Measurements from ENCODE around the gene CBFA2T3. TPM values are rescaled to one million over a fixed set of nuclear protein-coding genes. Genes with fewer than 3 reads are reported as not detected.

The CBFA2T3 gene
- total RNA-seq, 1 donor from 2014 or later: 11.5 TPM

GRCh38 chr16:88862968-88863367 lies 114.0 kb downstream of the CBFA2T3 start:
- ATAC-seq (no peak), DNase-seq (no peak)
- intact Hi-C loops (cut with micrococcal nuclease): no loop called here

GRCh38 chr16:88861359-88861758 lies 115.6 kb downstream of the CBFA2T3 start:
- intact Hi-C loops (cut with micrococcal nuclease): no loop called here
- ATAC-seq: no peak

GRCh38 chr16:88859381-88860091 lies 117.5 kb downstream of the CBFA2T3 start:
- DNase-seq: no peak
- no peak for ATAC-seq
- intact Hi-C loops (cut with micrococcal nuclease): no loop called here

More at GRCh38 chr16:88861359-88861758, 115.6 kb downstream of the CBFA2T3 start:
- DNase-seq: no peak

- DNase-seq (peak; percentile 87), ATAC-seq (peak; percentile 75)
- intact Hi-C loops (cut with micrococcal nuclease): no loop called here
Observed at GRCh38 chr16:88857728-88858339, 119.2 kb downstream of the CBFA2T3 start.

- intact Hi-C loops (cut with micrococcal nuclease): no loop called here
- ATAC-seq: peak; percentile 98
- peak; percentile 100 for DNase-seq
Observed at GRCh38 chr16:88856828-88857727, 119.9 kb downstream of the CBFA2T3 start, which contains the start of the genes GALNS and TRAPPC2L. Gene GALNS (minus strand): TSS chr16:88856947. CDS start chr16:88856877, 70 bp downstream. Gene TRAPPC2L (plus strand): TSS chr16:88857127. CDS start chr16:88857151, 24 bp downstream.

GRCh38 chr16:88856122-88856827 lies 120.7 kb downstream of the CBFA2T3 start:
- intact Hi-C loops (cut with micrococcal nuclease): no loop called here
- DNase-seq (peak; percentile 57), ATAC-seq (peak; percentile 53)

GRCh38 chr16:88855736-88856121 lies 121.3 kb downstream of the CBFA2T3 start:
- ATAC-seq (no peak), DNase-seq (no peak)
- intact Hi-C loops (cut with micrococcal nuclease): no loop called here

GRCh38 chr16:88855176-88855575 lies 121.8 kb downstream of the CBFA2T3 start:
- intact Hi-C loops (cut with micrococcal nuclease): no loop called here
- DNase-seq (no peak), ATAC-seq (no peak)

- DNase-seq: no peak
- intact Hi-C loops (cut with micrococcal nuclease): no loop called here
- ATAC-seq: no peak
Observed at GRCh38 chr16:88854306-88855111, 122.5 kb downstream of the CBFA2T3 start.

GRCh38 chr16:88853325-88853941 lies 123.6 kb downstream of the CBFA2T3 start:
- no peak for ATAC-seq
- intact Hi-C loops (cut with micrococcal nuclease): no loop called here
- peak; percentile 47 for DNase-seq

GRCh38 chr16:88851616-88852015 lies 125.4 kb downstream of the CBFA2T3 start:
- intact Hi-C loops (cut with micrococcal nuclease): no loop called here
- no peak for ATAC-seq
- DNase-seq: no peak

- ATAC-seq (no peak), DNase-seq (no peak)
- intact Hi-C loops (cut with micrococcal nuclease): no loop called here
Observed at GRCh38 chr16:88850531-88851199, 126.3 kb downstream of the CBFA2T3 start.

GRCh38 chr16:88848557-88848956 lies 128.4 kb downstream of the CBFA2T3 start:
- intact Hi-C loops (cut with micrococcal nuclease): no loop called here
- no peak for DNase-seq
- ATAC-seq: no peak

GRCh38 chr16:88847654-88848053 lies 129.4 kb downstream of the CBFA2T3 start:
- intact Hi-C loops (cut with micrococcal nuclease): no loop called here
- no peak for ATAC-seq
- no peak for DNase-seq

- intact Hi-C loops (cut with micrococcal nuclease): no loop called here
Observed at GRCh38 chr16:88846088-88846487, 130.9 kb downstream of the CBFA2T3 start.

GRCh38 chr16:88844419-88845036 lies 132.5 kb downstream of the CBFA2T3 start:
- no peak for DNase-seq
- intact Hi-C loops (cut with micrococcal nuclease): no loop called here
- no peak for ATAC-seq

More at GRCh38 chr16:88846088-88846487, 130.9 kb downstream of the CBFA2T3 start:
- no peak for ATAC-seq
- DNase-seq: no peak

- no peak for ATAC-seq
- intact Hi-C loops (cut with micrococcal nuclease): no loop called here
- no peak for DNase-seq
Observed at GRCh38 chr16:88843256-88843655, 133.8 kb downstream of the CBFA2T3 start.
